Measurements from ENCODE around the gene PNMA6E.

The PNMA6E gene

GRCh38 chrX:153381684-153382532 is 19.2 kb downstream of the PNMA6E start (continued):
- no peak for TF ChIP-seq REST (tag by site-specific recombination; IDR thresholded peaks at IDR 0.05)
- TF ChIP-seq ZNF248 (tag by site-specific recombination; IDR thresholded peaks at IDR 0.05): no peak
- TF ChIP-seq EGR2 (tag by site-specific recombination; IDR thresholded peaks at IDR 0.05; ENCODE audit: low read depth): peak; percentile 46; the same call in 1 of the 2 replicates
- peak; percentile 58 for TF ChIP-seq ZFHX2 (tag by site-specific recombination; conservative IDR thresholded peaks at IDR 0.05)
- TF ChIP-seq PRDM10 (tag by site-specific recombination; IDR thresholded peaks at IDR 0.05): no peak
- no peak for TF ChIP-seq ZNF366 (tag by site-specific recombination; conservative IDR thresholded peaks at IDR 0.05)
- no peak for TF ChIP-seq ZNF133 (tag by site-specific recombination; IDR thresholded peaks at IDR 0.05)
- no peak for TF ChIP-seq REPIN1 (tag by site-specific recombination; IDR thresholded peaks at IDR 0.05; ENCODE audit: low read depth)
- no peak for TF ChIP-seq ZNF585B (tag by site-specific recombination; IDR thresholded peaks at IDR 0.05)
- no peak for TF ChIP-seq ZNF26 (tag by site-specific recombination; IDR thresholded peaks at IDR 0.05)
- no peak for TF ChIP-seq ZNF513 (tag by site-specific recombination; IDR thresholded peaks at IDR 0.05)
- no peak for TF ChIP-seq ZNF792 (tag by site-specific recombination; IDR thresholded peaks at IDR 0.05)
- TF ChIP-seq PRDM2 (tag by site-specific recombination; IDR thresholded peaks at IDR 0.05; ENCODE audit: borderline replicate concordance): no peak

Data from HEK293 (cell line).